Neural cell (in vitro differentiated cells): ENCODE data around the gene AMBN. TPM values are rescaled to one million over a fixed set of nuclear protein-coding genes. Genes with fewer than 3 reads are reported as not detected.

Source experiments
- H2AFZ ChIP-seq: fragments of 200-600, 300-800 bp; sonication (generic), shearing (Covaris generic); 2 replicates; pipeline ENCODE4 v1.6.0; 2014; ENCODE audit warnings: low read depth, mild to moderate bottlenecking, antibody characterized with exemption, low read length, moderate library complexity
- H3F3A ChIP-seq: fragments of 200-600 bp; shearing (Covaris generic); 2 replicates; pipeline ENCODE4 v1.6.1; 2016; ENCODE audit warnings: mild to moderate bottlenecking, moderate library complexity, mixed read lengths, antibody characterized with exemption, low read length; ENCODE audit not compliant: insufficient read depth, poor library complexity, severe bottlenecking
- H3K27ac ChIP-seq: fragments of 200-600, 300-800 bp; sonication (generic), shearing (Covaris generic); 2 replicates; pipeline ENCODE4 v1.5.1; 2014; ENCODE audit warnings: mild to moderate bottlenecking, low read length, moderate library complexity
- H3K27me3 ChIP-seq: fragments of 300-800, 200-600 bp; sonication (generic), shearing (Covaris generic); 2 replicates; pipeline ENCODE4 v1.6.0; 2014; ENCODE audit warnings: mild to moderate bottlenecking, low read depth, low read length, moderate library complexity; ENCODE audit not compliant: insufficient read depth
- H3K36me3 ChIP-seq: fragments of 300-800, 200-600 bp; sonication (generic), shearing (Covaris generic); 2 replicates; pipeline ENCODE4 v1.5.1; 2014; ENCODE audit warnings: mild to moderate bottlenecking, antibody characterized with exemption, low read length, moderate library complexity; ENCODE audit not compliant: insufficient read depth
- H3K4me2 ChIP-seq: fragments of 300-800, 200-600 bp; sonication (generic), shearing (Covaris generic); 2 replicates; pipeline ENCODE4 v1.6.0; 2014; ENCODE audit warnings: mild to moderate bottlenecking, low read length
- H3K4me3 ChIP-seq: fragments of 300-800, 200-600 bp; sonication (generic), shearing (Covaris generic); 2 replicates; pipeline ENCODE4 v1.5.1; 2014; ENCODE audit warnings: mild to moderate bottlenecking, low read length, moderate library complexity
- H3K79me2 ChIP-seq: fragments of 200-600 bp; shearing (Covaris generic); replicated peaks from 2 replicates; pipeline ENCODE4 v1.6.0; 2014; ENCODE audit warnings: mild to moderate bottlenecking, low read length, moderate library complexity; ENCODE audit not compliant: insufficient read depth
- H3K9ac ChIP-seq: fragments of 300-800, 200-600 bp; sonication (generic), shearing (Covaris generic); 2 replicates; pipeline ENCODE4 v1.6.1; 2016; ENCODE audit warnings: mild to moderate bottlenecking, low read length, mixed read lengths
- H3K9me2 ChIP-seq: fragments of 200-600 bp; shearing (Covaris generic); 2 replicates; pipeline ENCODE4 v1.6.1; 2016; ENCODE audit warnings: mild to moderate bottlenecking, low read length, mixed read lengths; ENCODE audit not compliant: insufficient read depth
- H3K9me3 ChIP-seq: fragments of 200-600, 300-800 bp; sonication (generic), shearing (Covaris generic); 2 replicates; pipeline ENCODE4 v1.6.1; 2016; ENCODE audit warnings: mild to moderate bottlenecking, mixed run types, low read length, moderate library complexity, mixed read lengths
- H4K20me1 ChIP-seq: fragments of 200-600 bp; shearing (Covaris generic); 2 replicates; pipeline ENCODE4 v1.6.1; 2016; ENCODE audit warnings: mild to moderate bottlenecking, mixed run types; ENCODE audit not compliant: insufficient read depth
- CTCF ChIP-seq: fragments of 450-650 bp; IDR thresholded peaks from 2 replicates; pipeline ENCODE4 v1.5.1; 2014; ENCODE audit warnings: antibody characterized with exemption, mild to moderate bottlenecking, moderate library complexity; ENCODE audit not compliant: poor library complexity, severe bottlenecking
- EP300 ChIP-seq: fragments of 450-650 bp; conservative IDR thresholded peaks from 2 replicates; pipeline ENCODE4 v1.6.1; 2014; ENCODE audit warnings: antibody characterized with exemption, mild to moderate bottlenecking, moderate library complexity; ENCODE audit not compliant: poor library complexity, severe bottlenecking
- EZH2 ChIP-seq: fragments of 200-600, 300-800 bp; shearing (Covaris generic), sonication (generic); IDR thresholded peaks from 2 replicates; pipeline ENCODE4 v1.6.1; 2014; ENCODE audit warnings: antibody characterized with exemption, low read length, borderline replicate concordance, mild to moderate bottlenecking; ENCODE audit not compliant: insufficient read depth, poor library complexity, severe bottlenecking
- MXI1 ChIP-seq: fragments of 450-650 bp; conservative IDR thresholded peaks from 2 replicates; pipeline ENCODE4 v1.6.1; 2014; ENCODE audit warnings: antibody characterized with exemption, mild to moderate bottlenecking; ENCODE audit not compliant: poor library complexity, severe bottlenecking
- POLR2AphosphoS5 ChIP-seq: IDR thresholded peaks from 2 replicates; pipeline ENCODE4 v1.6.1; 2012
- RAD21 ChIP-seq: fragments of 450-650 bp; conservative IDR thresholded peaks from 2 replicates; pipeline ENCODE4 v1.6.1; 2014; ENCODE audit warnings: antibody characterized with exemption, mild to moderate bottlenecking, moderate library complexity
- REST ChIP-seq: IDR thresholded peaks from 2 replicates; pipeline ENCODE4 v1.6.1; 2012; ENCODE audit warnings: borderline replicate concordance
- SMC3 ChIP-seq: fragments of 450-650 bp; conservative IDR thresholded peaks from 2 replicates; pipeline ENCODE4 v1.6.1; 2014; ENCODE audit warnings: antibody characterized with exemption, mild to moderate bottlenecking, moderate library complexity; ENCODE audit not compliant: poor library complexity
- TAF1 ChIP-seq: IDR thresholded peaks from 2 replicates; pipeline ENCODE4 v1.6.1; 2012; ENCODE audit warnings: low read depth
- polyA plus RNA-seq: library from polyadenylated mRNA; depleted of rRNA; stranded (reverse); fragments of >200 nt; gene quantifications from 2 replicates; pipeline ENCODE4 v1.2.3, GENCODE V29; 2014

Gene AMBN
- polyA plus RNA-seq, 1 donor from 2014 or later, result 1.2 TPM

DNA sequence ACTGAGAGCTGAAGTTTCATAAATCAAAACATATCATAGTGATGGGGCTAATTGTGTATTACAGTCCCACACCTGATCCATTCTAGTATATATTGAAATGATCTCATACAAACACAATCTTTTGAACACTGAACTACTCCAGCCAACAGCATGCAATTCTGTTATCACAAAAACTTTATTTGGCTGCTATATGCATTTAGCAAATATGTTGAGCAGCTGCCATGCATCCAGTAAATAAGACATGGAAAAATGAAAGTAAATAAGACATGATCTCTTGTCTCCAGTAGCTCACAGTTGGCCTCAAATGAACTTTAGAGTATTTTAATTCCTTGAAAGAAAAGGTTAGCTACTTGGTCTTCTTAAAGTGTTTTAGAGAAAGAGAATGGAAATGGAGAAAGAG is 2.1 kb downstream of the AMBN start:
- Histone ChIP-seq H3K27ac (no peak overlapping the region), H3K4me3 (no peak overlapping the region), H4K20me1 (no peaks in the 10 kb centered on the region), H3K36me3 (no peaks in the 10 kb centered on the region), H3K27me3 (no peaks in the 10 kb centered on the region), H2AFZ (no peak overlapping the region), H3K9ac (no peak overlapping the region), H3K9me2 (no peaks in the 10 kb centered on the region), H3K79me2 (no peaks in the 10 kb centered on the region), H3F3A (no peaks in the 10 kb centered on the region), H3K4me2 (no peak overlapping the region), H3K9me3 (no peaks in the 10 kb centered on the region)
- TF ChIP-seq EZH2 (no peak), TAF1 (no peak)

DNA sequence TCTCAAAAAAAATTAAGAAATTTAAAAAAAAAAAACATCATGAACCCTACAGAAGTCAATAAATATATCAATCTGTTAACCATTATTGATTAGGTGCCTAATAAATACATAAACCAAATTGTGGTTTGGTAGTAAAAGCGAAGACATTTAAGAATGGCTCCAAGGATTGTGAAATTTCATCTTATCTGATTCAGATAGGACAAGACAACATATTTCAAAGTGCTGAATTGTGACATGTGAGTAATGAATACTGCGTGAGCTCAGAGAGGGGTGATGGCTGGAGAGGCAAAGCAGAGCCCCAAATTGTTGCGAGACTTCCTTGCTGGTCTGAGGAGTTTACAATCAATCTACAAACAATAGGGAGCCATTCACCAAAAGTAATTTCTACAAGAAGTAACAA is 8.2 kb downstream of the AMBN start:
- H3K27ac ChIP-seq, result no peak overlapping the region
- no peak overlapping the region for H3K4me2 ChIP-seq
- no peak for TF ChIP-seq SMC3
- TF ChIP-seq MXI1, result no peak
- no peak for TF ChIP-seq TAF1
- TF ChIP-seq EZH2, result no peak
- no peak for TF ChIP-seq EP300
- TF ChIP-seq REST, result no peak
- TF ChIP-seq CTCF, result no peak
- no peak for TF ChIP-seq POLR2AphosphoS5
- TF ChIP-seq RAD21, result no peak
- no peaks in the 10 kb centered on the region for H3F3A ChIP-seq
- H3K9me2 ChIP-seq, result no peaks in the 10 kb centered on the region
- no peaks in the 10 kb centered on the region for H3K27me3 ChIP-seq
- H3K36me3 ChIP-seq, result no peaks in the 10 kb centered on the region
- no peaks in the 10 kb centered on the region for H4K20me1 ChIP-seq
- H2AFZ ChIP-seq, result no peak overlapping the region
- H3K79me2 ChIP-seq, result no peaks in the 10 kb centered on the region
- no peak overlapping the region for H3K9ac ChIP-seq
- no peak overlapping the region for H3K4me3 ChIP-seq
- H3K9me3 ChIP-seq, result no peaks in the 10 kb centered on the region

DNA sequence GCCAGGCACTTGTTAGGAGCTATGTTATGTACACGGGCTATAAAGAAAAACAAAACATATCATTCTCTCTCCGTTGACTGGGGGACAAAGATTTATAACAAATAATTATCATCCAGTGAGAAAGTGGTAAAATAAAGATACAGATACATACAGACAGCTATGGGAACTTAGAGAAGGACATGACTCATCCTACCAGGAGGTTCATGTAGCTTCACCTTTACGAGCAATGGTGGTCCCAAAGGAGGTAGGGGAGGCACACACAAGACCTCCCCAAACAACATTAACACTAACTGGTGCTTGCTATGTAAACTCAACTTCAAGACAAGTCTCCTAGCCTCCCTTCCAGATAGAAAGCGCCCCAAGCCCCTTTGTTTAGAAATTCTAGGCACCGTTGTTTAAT is 8.9 kb downstream of the AMBN start:
- no peak overlapping the region for H3K4me2 ChIP-seq
- no peaks in the 10 kb centered on the region for H3F3A ChIP-seq
- H3K9me3 ChIP-seq, result no peaks in the 10 kb centered on the region
- H3K27ac ChIP-seq, result no peak overlapping the region
- H2AFZ ChIP-seq, result no peak overlapping the region
- H3K27me3 ChIP-seq, result no peaks in the 10 kb centered on the region
- H3K9me2 ChIP-seq, result no peaks in the 10 kb centered on the region
- no peak overlapping the region for H3K9ac ChIP-seq
- H3K79me2 ChIP-seq, result no peaks in the 10 kb centered on the region
- H4K20me1 ChIP-seq, result no peaks in the 10 kb centered on the region
- no peak overlapping the region for H3K4me3 ChIP-seq
- no peaks in the 10 kb centered on the region for H3K36me3 ChIP-seq
- TF ChIP-seq TAF1, result no peak
- no peak for TF ChIP-seq MXI1
